NT2/D1 (cell line): ENCODE data around the gene GCLC.

Experiments
- DNase-seq: peaks from one replicate; pipeline ENCODE4 v3.0.0-alpha.2; 2011; ENCODE audit warnings: low read depth, low spot score
- H3K27me3 ChIP-seq: 2 replicates; pipeline ENCODE4 v1.6.0; 2011; ENCODE audit warnings: mild to moderate bottlenecking; ENCODE audit not compliant: insufficient read length, insufficient read depth
- H3K36me3 ChIP-seq: 2 replicates; pipeline ENCODE4 v1.6.1; 2011; ENCODE audit warnings: mild to moderate bottlenecking, low read length, mixed read lengths; ENCODE audit not compliant: insufficient read depth, insufficient read length
- H3K4me1 ChIP-seq: 2 replicates; pipeline ENCODE4 v1.5.1; 2011; ENCODE audit not compliant: insufficient read depth, insufficient read length
- H3K4me3 ChIP-seq: 2 replicates; pipeline ENCODE4 v1.5.1; 2011; ENCODE audit warnings: low read depth; ENCODE audit not compliant: insufficient read length
- H3K9ac ChIP-seq: 2 replicates; pipeline ENCODE4 v1.6.0; 2011; ENCODE audit warnings: low read depth; ENCODE audit not compliant: insufficient read length
- H3K9me3 ChIP-seq: 2 replicates; pipeline ENCODE4 v1.5.1; 2011; ENCODE audit warnings: mild to moderate bottlenecking, low read length; ENCODE audit not compliant: insufficient read depth
- SUZ12 ChIP-seq: IDR thresholded peaks from 2 replicates; pipeline ENCODE4 v1.6.1; 2011; ENCODE audit not compliant: insufficient read length, insufficient read depth; ENCODE audit errors: extremely low read depth
- YY1 ChIP-seq: IDR thresholded peaks from 2 replicates; pipeline ENCODE4 v1.6.1; 2011; ENCODE audit not compliant: insufficient read length, insufficient read depth
- ZNF274 ChIP-seq: IDR thresholded peaks from 2 replicates; pipeline ENCODE4 v1.6.1; 2011; ENCODE audit warnings: mild to moderate bottlenecking, low read depth, low read length

GCLC gene

GRCh38 chr6:53585208-53585900, 40.5 kb upstream of the GCLC start:
- Histone ChIP-seq H3K27me3 (no peaks in the 10 kb centered on the region), H3K4me3 (no peak overlapping the region), H3K36me3 (no peaks in the 10 kb centered on the region), H3K4me1 (peaks cover 3% of the 10 kb centered on the region), H3K9ac (no peak overlapping the region), H3K9me3 (no peaks in the 10 kb centered on the region)
- TF ChIP-seq ZNF274 = no peak
- no peak for TF ChIP-seq SUZ12
- TF ChIP-seq YY1 = no peak
- DNase-seq = no peak

GRCh38 chr6:53584726-53585125, 39.8 kb upstream of the GCLC start:
- Histone ChIP-seq H3K9me3 (no peaks in the 10 kb centered on the region), H3K36me3 (no peaks in the 10 kb centered on the region), H3K27me3 (no peaks in the 10 kb centered on the region), H3K4me3 (no peak overlapping the region), H3K4me1 (peaks cover 3% of the 10 kb centered on the region), H3K9ac (no peak overlapping the region)
- DNase-seq = no peak
- no peak for TF ChIP-seq SUZ12
- no peak for TF ChIP-seq ZNF274
- TF ChIP-seq YY1 = no peak

- no peak overlapping the region for H3K9ac ChIP-seq
- no peak overlapping the region for H3K4me3 ChIP-seq
- no peak for DNase-seq
- no peaks in the 10 kb centered on the region for H3K27me3 ChIP-seq
- H3K9me3 ChIP-seq = no peaks in the 10 kb centered on the region
- peaks cover 1% of the 10 kb centered on the region for H3K4me1 ChIP-seq
- no peaks in the 10 kb centered on the region for H3K36me3 ChIP-seq
- TF ChIP-seq YY1 (no peak), ZNF274 (no peak), SUZ12 (no peak)
Measured at GRCh38 chr6:53583451-53583850, 38.5 kb upstream of the GCLC start.

- Histone ChIP-seq H3K9ac (no peak overlapping the region), H3K9me3 (no peaks in the 10 kb centered on the region), H3K36me3 (no peaks in the 10 kb centered on the region), H3K4me1 (no peaks in the 10 kb centered on the region), H3K27me3 (no peaks in the 10 kb centered on the region), H3K4me3 (no peak overlapping the region)
- no peak for DNase-seq
- no peak for TF ChIP-seq ZNF274
- no peak for TF ChIP-seq YY1
- TF ChIP-seq SUZ12 = no peak
Measured at GRCh38 chr6:53582963-53583362, 38.1 kb upstream of the GCLC start.

GRCh38 chr6:53581856-53582255, 37.0 kb upstream of the GCLC start:
- no peak for DNase-seq
- H3K27me3 ChIP-seq = no peaks in the 10 kb centered on the region
- no peaks in the 10 kb centered on the region for H3K4me1 ChIP-seq
- H3K4me3 ChIP-seq = no peak overlapping the region
- H3K36me3 ChIP-seq = no peaks in the 10 kb centered on the region
- no peaks in the 10 kb centered on the region for H3K9me3 ChIP-seq
- H3K9ac ChIP-seq = no peak overlapping the region
- TF ChIP-seq ZNF274 (no peak), SUZ12 (no peak), YY1 (no peak)

- Histone ChIP-seq H3K9ac (no peak overlapping the region), H3K4me1 (no peaks in the 10 kb centered on the region), H3K36me3 (no peaks in the 10 kb centered on the region), H3K9me3 (no peaks in the 10 kb centered on the region), H3K4me3 (no peak overlapping the region), H3K27me3 (no peaks in the 10 kb centered on the region)
- TF ChIP-seq SUZ12 (no peak), ZNF274 (no peak), YY1 (no peak)
- DNase-seq = no peak
Measured at GRCh38 chr6:53581173-53581773, 36.4 kb upstream of the GCLC start.

- no peaks in the 10 kb centered on the region for H3K4me1 ChIP-seq
- H3K36me3 ChIP-seq = no peaks in the 10 kb centered on the region
- H3K9me3 ChIP-seq = no peaks in the 10 kb centered on the region
- H3K4me3 ChIP-seq = no peak overlapping the region
- H3K27me3 ChIP-seq = no peaks in the 10 kb centered on the region
- no peak for DNase-seq
- no peak overlapping the region for H3K9ac ChIP-seq
- TF ChIP-seq YY1 (no peak), SUZ12 (no peak)
Measured at GRCh38 chr6:53579338-53579737, 34.4 kb upstream of the GCLC start.
